K562 (cell line): ENCODE measurements around the gene ROR2. TPM values are rescaled to one million over a fixed set of nuclear protein-coding genes. Genes with fewer than 3 reads are reported as not detected.

Experiments used
- ATAC-seq: fragments of 200-7000 bp; cut with Tn5 transposase; 3 replicates; pipeline ENCODE4 v1.9.1; 2020; ENCODE audit warnings: moderate library complexity
- BruUV-seq: library from RNA; stranded (reverse); fragments of 400-500 nt; replicated peaks from 2 replicates; lab custom pipeline; 2021; lab: Mats Ljungman, UMichigan
- CTCF ChIA-PET: fragments of 300-600 bp; formaldehyde crosslinking; extraction: SDS; loops from one replicate; lab custom pipeline; 2021; ENCODE audit warnings: low intra/inter-chr PET ratio; lab: Yijun Ruan, JAX
- POLR2A ChIA-PET: fragments of 300-600, 350-650 bp; sonication (Branson Sonifier 250); formaldehyde crosslinking; extraction: SDS; loops from one replicate; lab custom pipeline; 2021; ENCODE audit warnings: antibody characterized with exemption, inconsistent platforms; lab: Yijun Ruan, JAX
- DNase-seq, 4 experiments: peaks; one replicate each; pipeline versions ENCODE4 v3.0.0 to v3.0.0-alpha.2; 2011 to 2018; ENCODE audit warnings: low spot score in 3 of 4, mixed read lengths in 3 of 4; ENCODE audit errors: extremely low read depth in 1 of 4
- FAIRE-seq: peaks from 2 replicates; lab custom pipeline; 2011; peaks lifted over from hg19 to GRCh38; lab: Jason Lieb, UNC
- H2AFZ ChIP-seq: 2 replicates; pipeline ENCODE4 v1.6.0; 2011; ENCODE audit warnings: low read depth, low read length, control low read depth, inconsistent platforms
- H3K27ac ChIP-seq: fragments of 200-600 bp; 3 replicates; pipeline ENCODE4 v1.8.0; 2011; ENCODE audit warnings: low read depth, mild to moderate bottlenecking, control low read depth, inconsistent platforms, low read length, moderate library complexity, mixed read lengths; ENCODE audit errors: extremely low read depth
- H3K27me3 ChIP-seq, 2 experiments: fragments of 300-600 bp in 1 of 2; 2 replicates in 1 of 2; 3 replicates in 1 of 2; pipeline versions ENCODE4 v1.6.0 to v1.8.0; 2011; ENCODE audit warnings: inconsistent platforms in 2 of 2, low read length in 2 of 2, mild to moderate bottlenecking in 1 of 2, mixed read lengths in 1 of 2, moderate library complexity in 1 of 2; ENCODE audit not compliant: control insufficient read depth in 2 of 2, insufficient read depth in 2 of 2
- H3K36me3 ChIP-seq: fragments of 300-600 bp; 3 replicates; pipeline ENCODE4 v1.8.0; 2011; ENCODE audit warnings: mild to moderate bottlenecking, low read length, inconsistent platforms; ENCODE audit not compliant: control insufficient read depth, insufficient read depth
- H3K4me1 ChIP-seq, 2 experiments: fragments of 200-600 bp in 1 of 2; replicated peaks in 1 of 2; 2 replicates in 1 of 2; 3 replicates in 1 of 2; pipeline versions ENCODE4 v1.5.1 to v1.8.0; 2011; ENCODE audit warnings: inconsistent platforms in 2 of 2, low read length in 2 of 2, mild to moderate bottlenecking in 1 of 2, mixed read lengths in 1 of 2, moderate library complexity in 1 of 2; ENCODE audit not compliant: control insufficient read depth in 2 of 2, insufficient read depth in 2 of 2
- H3K4me2 ChIP-seq: 2 replicates; pipeline ENCODE4 v1.6.1; 2011; ENCODE audit warnings: low read length, control low read depth, inconsistent platforms, mixed read lengths; ENCODE audit not compliant: insufficient read depth
- H3K4me3 ChIP-seq: fragments of 200-600 bp; sonication (generic), shearing (Covaris generic); 2 replicates; pipeline ENCODE4 v1.5.1; 2016; ENCODE audit warnings: control low read depth, inconsistent platforms
- H3K79me2 ChIP-seq: fragments of 200-600 bp; 3 replicates; pipeline ENCODE4 v1.8.0; 2011; ENCODE audit warnings: low read length, inconsistent platforms; ENCODE audit not compliant: control insufficient read depth, insufficient read depth
- H3K9ac ChIP-seq, 2 experiments: 2 replicates each; pipeline versions ENCODE4 v1.6.0 to v1.6.1; 2011; ENCODE audit warnings: low read depth in 2 of 2, low read length in 2 of 2, control low read depth in 1 of 2, inconsistent platforms in 1 of 2, mild to moderate bottlenecking in 1 of 2, mixed read lengths in 1 of 2; ENCODE audit not compliant: insufficient read depth in 1 of 2
- H3K9me1 ChIP-seq: one replicate; pipeline ENCODE4 v1.6.0; 2011; ENCODE audit warnings: inconsistent platforms, mild to moderate bottlenecking, low read length, moderate library complexity; ENCODE audit not compliant: control insufficient read depth, insufficient read depth
- H3K9me3 ChIP-seq: replicated peaks from 2 replicates; pipeline ENCODE4 v1.5.1; 2011; ENCODE audit warnings: low read depth, low read length, inconsistent platforms; ENCODE audit not compliant: control insufficient read depth, insufficient read depth
- H4K20me1 ChIP-seq: replicated peaks from 2 replicates; pipeline ENCODE4 v1.6.1; 2011; ENCODE audit warnings: low read length, inconsistent platforms, mixed read lengths; ENCODE audit not compliant: control insufficient read depth, insufficient read depth
- CHD2 ChIP-seq: IDR thresholded peaks from 2 replicates; pipeline ENCODE4 v1.6.1; 2011; ENCODE audit warnings: low read depth, low read length
- FOXJ2 ChIP-seq: fragments of 200-800 bp; sonication (Bioruptor generic); IDR thresholded peaks from 2 replicates; pipeline ENCODE4 v1.6.1; 2016; ENCODE audit warnings: missing genetic modification characterization, missing compliant biosample characterization
- HDAC1 ChIP-seq, 2 experiments: fragments of 450-650 bp; IDR thresholded peaks; 2 replicates each; pipeline ENCODE4 v1.6.1; 2016 to 2017; ENCODE audit warnings: inconsistent platforms in 1 of 2, mild to moderate bottlenecking in 1 of 2, moderate library complexity in 1 of 2
- MAZ ChIP-seq, 2 experiments: fragments of 450-650 bp in 1 of 2; sonication (generic) in 1 of 2; formaldehyde crosslinking; IDR thresholded peaks in 1 of 2; conservative IDR thresholded peaks in 1 of 2; 2 replicates each; pipeline versions ENCODE4 v1.4.0 to v1.5.0; 2020; ENCODE audit warnings: mild to moderate bottlenecking in 1 of 2, missing genetic modification reagents in 1 of 2
- NFXL1 ChIP-seq: fragments of 450-650 bp; formaldehyde crosslinking; IDR thresholded peaks from 2 replicates; pipeline ENCODE4 v1.4.0; 2021; ENCODE audit warnings: mild to moderate bottlenecking
- YY1 ChIP-seq, 3 experiments: IDR thresholded peaks; 2 replicates each; pipeline ENCODE4 v1.6.1; 2011; ENCODE audit warnings: low read length in 2 of 3, mild to moderate bottlenecking in 2 of 3, moderate library complexity in 2 of 3, borderline replicate concordance in 1 of 3, control low read depth in 1 of 3, low read depth in 1 of 3; ENCODE audit not compliant: insufficient read depth in 3 of 3, insufficient replicate concordance in 2 of 3, control insufficient read depth in 1 of 3, insufficient read length in 1 of 3; ENCODE audit errors: extremely low read depth in 1 of 3
- ZNF384 ChIP-seq: IDR thresholded peaks from 2 replicates; pipeline ENCODE4 v1.6.1; 2012; ENCODE audit warnings: low read depth, low read length, improper control_type of control experiment
- WGBS: fragments of 100-300 bp; shearing (Covaris generic); methylation state at CpG from one replicate; pipeline ENCODE4 v1.1.6; 2016; ENCODE audit warnings: low coverage, mixed read lengths; ENCODE audit not compliant: insufficient coverage; ENCODE audit errors: missing lambda C conversion rate; 5-methylcytosine and 5-hydroxymethylcytosine counted together
- in situ Hi-C: fragments of 300-500 bp; cut with MboI; formaldehyde crosslinking; loops from 4 replicates; pipeline ENCODE4 v1.15.0; 2018; ENCODE audit warnings: inconsistent platforms, mixed read lengths
- intact Hi-C: fragments of 100-400 bp; cut with micrococcal nuclease; formaldehyde crosslinking; loops from 2 replicates; pipeline ENCODE4 v1.14.2; 2022
- polyA plus RNA-seq, 8 experiments: library from polyadenylated mRNA; depleted of rRNA in 4 of 8; stranded (reverse) in 5 of 8; unstranded in 3 of 8; fragments of >200 nt; fragmentation: Nextera tagmentation in 2 of 8; fragmentation: Illumina TruSeq in 1 of 8; extraction: Ambion mirVana in 2 of 8; extraction: Trizol in 1 of 8; gene quantifications; 2 replicates each; pipeline versions ENCODE4 v1.2.1 to v1.2.3, GENCODE V29; 2011 to 2014; ENCODE audit warnings: inconsistent platforms in 1 of 8, missing spikeins in 1 of 8
- total RNA-seq, 7 experiments: library from RNA; depleted of rRNA in 6 of 7; stranded (reverse); fragments of >200 nt in 6 of 7; fragmentation: Illumina TruSeq in 2 of 7; extraction: Trizol in 2 of 7; gene quantifications; 2 replicates each; pipeline versions ENCODE4 v1.2.1 to v1.2.3, GENCODE V29; 2011 to 2021; ENCODE audit warnings: low replicate concordance in 1 of 7
- TF ChIP-seq, protein P1 (sequence below), 3 experiments: fragments of 200-800 bp in 1 of 3; fragments of 250-450 bp in 1 of 3; fragments of 450-650 bp in 1 of 3; sonication (Bioruptor Pico) in 1 of 3; sonication (Bioruptor generic) in 1 of 3; formaldehyde crosslinking in 1 of 3; IDR thresholded peaks; 2 replicates each; pipeline versions ENCODE4 v1.6.1 to v1.8.0; 2016 to 2022; ENCODE audit warnings: mild to moderate bottlenecking in 2 of 3, missing genetic modification characterization in 2 of 3, missing compliant biosample characterization in 1 of 3, moderate library complexity in 1 of 3
- TF ChIP-seq, protein P2 (sequence below): IDR thresholded peaks from 3 replicates; pipeline ENCODE4 v1.6.1; 2011; ENCODE audit warnings: borderline replicate concordance, mild to moderate bottlenecking, moderate library complexity; ENCODE audit not compliant: insufficient read length; ENCODE audit errors: extremely low read depth

The ROR2 gene
- total and polyA plus RNA-seq, 9 of the 15 experiments (the other 6 are each of a cell fraction or from before 2014, with no cell fraction given) = 5.6 to 33.8 (median 15.3) TPM

DNA sequence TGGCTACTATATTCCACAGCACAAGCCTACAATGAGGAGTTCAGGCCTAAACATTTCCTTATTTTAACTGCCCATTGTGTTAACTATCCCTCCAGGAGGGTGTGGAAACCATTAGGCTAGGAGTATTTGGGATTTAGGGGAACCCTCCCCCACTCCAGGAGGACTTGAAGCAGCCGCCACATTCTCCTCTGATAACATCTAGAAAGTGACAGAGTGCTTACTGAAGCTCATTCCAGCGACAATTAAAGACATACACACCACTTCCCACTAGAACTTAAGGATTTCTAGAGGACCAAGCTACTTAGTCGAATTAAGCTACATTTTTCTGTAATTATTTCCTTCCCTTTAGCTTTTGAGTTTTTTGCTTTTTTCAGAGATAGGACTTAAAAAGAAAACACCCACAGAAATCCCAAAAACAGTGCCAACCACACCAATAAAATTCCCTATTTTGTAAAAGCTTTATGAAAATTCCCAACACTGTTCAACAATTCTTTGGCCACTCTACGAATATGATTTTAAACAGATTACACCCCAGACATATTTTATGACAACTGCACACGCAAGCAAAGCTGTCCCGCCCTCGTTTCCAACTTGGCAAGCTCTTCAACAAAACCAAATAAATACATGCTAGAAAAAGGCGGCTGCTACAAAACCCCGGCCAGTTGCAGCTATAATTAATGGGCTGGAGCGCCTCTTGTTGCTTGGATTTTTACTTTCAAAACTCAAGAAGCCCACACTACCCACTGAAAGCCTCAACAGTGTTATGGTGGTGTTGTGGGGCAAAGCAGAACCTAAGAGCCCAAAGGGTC lies 4.5 kb downstream of the ROR2 start (continued):
- TF ChIP-seq, protein P1, sequence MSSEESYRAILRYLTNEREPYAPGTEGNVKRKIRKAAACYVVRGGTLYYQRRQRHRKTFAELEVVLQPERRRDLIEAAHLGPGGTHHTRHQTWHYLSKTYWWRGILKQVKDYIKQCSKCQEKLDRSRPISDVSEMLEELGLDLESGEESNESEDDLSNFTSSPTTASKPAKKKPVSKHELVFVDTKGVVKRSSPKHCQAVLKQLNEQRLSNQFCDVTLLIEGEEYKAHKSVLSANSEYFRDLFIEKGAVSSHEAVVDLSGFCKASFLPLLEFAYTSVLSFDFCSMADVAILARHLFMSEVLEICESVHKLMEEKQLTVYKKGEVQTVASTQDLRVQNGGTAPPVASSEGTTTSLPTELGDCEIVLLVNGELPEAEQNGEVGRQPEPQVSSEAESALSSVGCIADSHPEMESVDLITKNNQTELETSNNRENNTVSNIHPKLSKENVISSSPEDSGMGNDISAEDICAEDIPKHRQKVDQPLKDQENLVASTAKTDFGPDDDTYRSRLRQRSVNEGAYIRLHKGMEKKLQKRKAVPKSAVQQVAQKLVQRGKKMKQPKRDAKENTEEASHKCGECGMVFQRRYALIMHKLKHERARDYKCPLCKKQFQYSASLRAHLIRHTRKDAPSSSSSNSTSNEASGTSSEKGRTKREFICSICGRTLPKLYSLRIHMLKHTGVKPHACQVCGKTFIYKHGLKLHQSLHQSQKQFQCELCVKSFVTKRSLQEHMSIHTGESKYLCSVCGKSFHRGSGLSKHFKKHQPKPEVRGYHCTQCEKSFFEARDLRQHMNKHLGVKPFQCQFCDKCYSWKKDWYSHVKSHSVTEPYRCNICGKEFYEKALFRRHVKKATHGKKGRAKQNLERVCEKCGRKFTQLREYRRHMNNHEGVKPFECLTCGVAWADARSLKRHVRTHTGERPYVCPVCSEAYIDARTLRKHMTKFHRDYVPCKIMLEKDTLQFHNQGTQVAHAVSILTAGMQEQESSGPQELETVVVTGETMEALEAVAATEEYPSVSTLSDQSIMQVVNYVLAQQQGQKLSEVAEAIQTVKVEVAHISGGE (CRISPR knock-in tag; IDR thresholded peaks at IDR 0.05) = peak in 1 of 3 experiments; percentile 35; a peak in 1 of 6 replicates

DNA sequence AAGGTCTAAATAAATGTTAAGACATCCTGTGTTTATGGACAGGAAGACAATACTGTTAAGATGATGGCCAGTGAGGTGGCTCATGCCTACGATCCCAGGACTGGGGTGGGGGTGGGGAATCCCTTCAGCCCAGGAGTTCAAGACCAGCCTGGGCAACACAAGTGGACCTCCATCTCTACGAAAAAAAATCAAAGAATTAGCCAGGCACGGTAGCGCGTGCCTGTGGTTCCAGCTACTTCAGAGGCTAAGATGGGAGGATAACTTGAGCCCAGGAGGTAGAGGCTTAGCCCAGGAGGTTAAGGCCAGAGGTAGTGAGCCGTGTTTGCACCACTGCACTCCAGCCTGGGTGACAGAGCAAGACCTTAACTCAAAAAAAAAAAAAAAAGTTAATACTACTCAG lies 5.3 kb downstream of the ROR2 start:
- H3K4me1 ChIP-seq = peaks cover 26 to 36% of the 10 kb centered on the region in 2 experiments; a peak in 4 of 5 replicates
- peak overlapping the region; percentile 44; the same call in 1 of the 2 replicates for H2AFZ ChIP-seq
- intact Hi-C loops (loop anchor here (1.0 to 5.0 kb wide), 3 partner anchors 44 to 167 kb away; no protein-coding TSS in a partner anchor), in situ Hi-C loops (loop anchor here (5.0 kb wide), 1 partner anchor 32 kb away; no protein-coding TSS in a partner anchor)
- no TSS peak for BruUV-seq
- no peaks in the 10 kb centered on the region for H3K27me3 ChIP-seq
- WGBS = 5% methylated on average over 6 of the region's 6 CpGs
- H3K9me3 ChIP-seq = no peaks in the 10 kb centered on the region; the same call in 1 of the 2 replicates
- H3K36me3 ChIP-seq = no peaks in the 10 kb centered on the region; the same call in 2 of the 3 replicates
- ChIA-PET POLR2A (interaction anchor here (0.7 to 3.1 kb wide), 7 partner anchors 9 to 505 kb away, joined by 3 to 27 read pairs (median 5); no protein-coding TSS in a partner anchor), CTCF (no interaction called here)
- H3K9me1 ChIP-seq = no peaks in the 10 kb centered on the region
- H4K20me1 ChIP-seq = no peaks in the 10 kb centered on the region
- H3K4me3 ChIP-seq = no peak overlapping the region
- DNase-seq (peak in 1 of 4 experiments; percentile 55), ATAC-seq (peak; percentile 2; the same call in 2 of the 3 replicates), FAIRE-seq (peak; percentile 15)
- H3K4me2 ChIP-seq = peak overlapping the region; percentile 77
- peak overlapping the region; percentile 73 to 76; a peak in 3 of 4 replicates for H3K9ac ChIP-seq
- peaks cover 98% of the 10 kb centered on the region for H3K79me2 ChIP-seq
- peak overlapping the region; percentile 79 for H3K27ac ChIP-seq
- TF ChIP-seq NFXL1 (CRISPR knock-in tag) (no peak), HDAC1 (IDR thresholded peaks at IDR 0.05) (peak in 1 of 2 experiments; percentile 12; a peak in 1 of 4 replicates), FOXJ2 (tag) (0 out of 2 replicates have a peak, but pooled peaks have one; percentile 69), MAZ (CRISPR knock-in tag; conservative IDR thresholded peaks at IDR 0.05 in 1 of 2, IDR thresholded peaks at IDR 0.05 in 1 of 2) (no peak), CHD2 (no peak), YY1 (IDR thresholded peaks at IDR 0.05; ENCODE audit: borderline replicate concordance in 1 of 3, control insufficient read depth in 1 of 3, extremely low read depth in 1 of 3, insufficient read depth in 3 of 3, insufficient read length in 1 of 3, insufficient replicate concordance in 2 of 3, low read depth in 1 of 3, low read length in 2 of 3) (no peak), ZNF384 (peak; percentile 54)
- TF ChIP-seq, protein P2, sequence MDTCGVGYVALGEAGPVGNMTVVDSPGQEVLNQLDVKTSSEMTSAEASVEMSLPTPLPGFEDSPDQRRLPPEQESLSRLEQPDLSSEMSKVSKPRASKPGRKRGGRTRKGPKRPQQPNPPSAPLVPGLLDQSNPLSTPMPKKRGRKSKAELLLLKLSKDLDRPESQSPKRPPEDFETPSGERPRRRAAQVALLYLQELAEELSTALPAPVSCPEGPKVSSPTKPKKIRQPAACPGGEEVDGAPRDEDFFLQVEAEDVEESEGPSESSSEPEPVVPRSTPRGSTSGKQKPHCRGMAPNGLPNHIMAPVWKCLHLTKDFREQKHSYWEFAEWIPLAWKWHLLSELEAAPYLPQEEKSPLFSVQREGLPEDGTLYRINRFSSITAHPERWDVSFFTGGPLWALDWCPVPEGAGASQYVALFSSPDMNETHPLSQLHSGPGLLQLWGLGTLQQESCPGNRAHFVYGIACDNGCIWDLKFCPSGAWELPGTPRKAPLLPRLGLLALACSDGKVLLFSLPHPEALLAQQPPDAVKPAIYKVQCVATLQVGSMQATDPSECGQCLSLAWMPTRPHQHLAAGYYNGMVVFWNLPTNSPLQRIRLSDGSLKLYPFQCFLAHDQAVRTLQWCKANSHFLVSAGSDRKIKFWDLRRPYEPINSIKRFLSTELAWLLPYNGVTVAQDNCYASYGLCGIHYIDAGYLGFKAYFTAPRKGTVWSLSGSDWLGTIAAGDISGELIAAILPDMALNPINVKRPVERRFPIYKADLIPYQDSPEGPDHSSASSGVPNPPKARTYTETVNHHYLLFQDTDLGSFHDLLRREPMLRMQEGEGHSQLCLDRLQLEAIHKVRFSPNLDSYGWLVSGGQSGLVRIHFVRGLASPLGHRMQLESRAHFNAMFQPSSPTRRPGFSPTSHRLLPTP = peak; percentile 13
